Measurements from ENCODE around the gene DAPK3.
A peak's percentile ranks its signal among the peaks of the same experiment; 100 is the strongest.
"Not testable (repeated sequence)": the region's sequence is repeated elsewhere in the genome, so short reads cannot be mapped to it uniquely, and the experiment has no call there.

DAPK3 gene

GRCh38 chr19:3975144-3975543 lies 4.2 kb upstream of the DAPK3 start:
- Mint-ChIP-seq H3K36me3 (peaks cover 85% of the 10 kb centered on the region), H3K9me3 (no peaks in the 10 kb centered on the region), H3K4me3 (no peak overlapping the region), H3K27ac (peak overlapping the region; percentile 99), H3K4me1 (peaks cover 34% of the 10 kb centered on the region)
- ATAC-seq: no peak
- no peak for DNase-seq (ENCODE audit: low spot score in 2 of 2)

GRCh38 chr19:3970313-3970807 lies 539 bp downstream of the DAPK3 start:
- DNase-seq (ENCODE audit: low spot score in 2 of 2) (no peak), ATAC-seq (peak; percentile 9)
- Mint-ChIP-seq H3K9me3 (no peaks in the 10 kb centered on the region), H3K4me1 (peaks cover 29% of the 10 kb centered on the region), H3K27ac (peak overlapping the region; percentile 90), H3K36me3 (peaks cover 75% of the 10 kb centered on the region), H3K4me3 (peak overlapping the region; percentile 91)

- H3K36me3 Mint-ChIP-seq: peaks cover 74% of the 10 kb centered on the region
- peak overlapping the region; percentile 90 for H3K27ac Mint-ChIP-seq
- H3K4me3 Mint-ChIP-seq: peak overlapping the region; percentile 91
- ATAC-seq (no peak), DNase-seq (ENCODE audit: low spot score in 2 of 2) (no peak)
- H3K9me3 Mint-ChIP-seq: no peaks in the 10 kb centered on the region
- peaks cover 29% of the 10 kb centered on the region for H3K4me1 Mint-ChIP-seq
Observed at GRCh38 chr19:3969435-3970312, 1.2 kb downstream of the DAPK3 start.

DNA sequence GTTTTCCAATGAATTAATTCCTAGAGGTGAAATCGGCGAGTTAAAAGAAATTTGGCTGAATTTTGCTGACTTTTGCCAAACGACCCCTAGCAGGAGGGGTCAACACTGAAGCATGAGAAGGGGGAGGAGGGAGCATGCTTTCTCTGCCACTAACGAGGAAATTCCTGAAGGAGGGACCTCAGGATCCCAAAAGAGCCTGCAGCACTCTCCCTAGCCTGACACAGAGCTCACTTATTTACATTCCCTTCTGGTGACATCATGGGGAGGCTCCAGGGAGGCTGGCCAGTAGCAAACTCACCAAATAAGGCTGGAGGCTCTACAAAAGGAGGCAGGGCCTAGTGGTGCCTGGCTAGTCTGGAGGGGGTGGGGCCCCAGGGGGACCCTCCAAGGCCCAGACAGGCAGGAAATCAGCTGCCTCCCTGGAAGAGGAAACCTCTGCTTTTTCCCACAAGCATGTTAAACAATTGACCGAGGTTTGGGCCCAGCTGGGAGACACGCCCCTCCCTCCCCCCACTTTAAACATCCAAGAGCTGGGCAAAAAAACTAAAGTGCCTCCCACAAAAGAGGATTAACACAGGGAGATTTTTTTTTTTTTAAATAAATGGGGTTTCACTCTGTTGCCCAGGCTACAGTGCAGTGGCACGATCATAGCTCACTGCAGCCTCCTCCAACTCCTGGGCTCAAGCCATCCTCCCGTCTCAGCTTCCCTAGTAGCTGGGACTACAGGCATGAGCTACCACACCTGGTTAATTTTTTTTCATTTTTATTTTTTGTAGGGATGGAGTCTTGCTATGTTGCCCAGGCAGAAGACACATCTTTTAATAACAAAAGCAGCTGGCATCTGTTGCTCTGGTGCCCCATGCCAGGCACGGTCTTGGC lies 2.1 kb downstream of the DAPK3 start:
- no peaks in the 10 kb centered on the region for H3K9me3 Mint-ChIP-seq
- no peak for ATAC-seq
- peak overlapping the region; percentile 91 for H3K4me3 Mint-ChIP-seq
- peak overlapping the region; percentile 90 for H3K27ac Mint-ChIP-seq
- H3K4me1 Mint-ChIP-seq: peaks cover 29% of the 10 kb centered on the region
- H3K36me3 Mint-ChIP-seq: peaks cover 78% of the 10 kb centered on the region
- DNase-seq (ENCODE audit: low spot score in 2 of 2): no peak

- DNase-seq (ENCODE audit: low spot score in 2 of 2); ATAC-seq; H3K27ac Mint-ChIP-seq; H3K4me3 Mint-ChIP-seq; H3K9me3 Mint-ChIP-seq: not testable (repeated sequence)
- peaks cover 85% of the 10 kb centered on the region for H3K36me3 Mint-ChIP-seq
- peaks cover 29% of the 10 kb centered on the region for H3K4me1 Mint-ChIP-seq
Observed at GRCh38 chr19:3967983-3968382, 2.9 kb downstream of the DAPK3 start.

DNA sequence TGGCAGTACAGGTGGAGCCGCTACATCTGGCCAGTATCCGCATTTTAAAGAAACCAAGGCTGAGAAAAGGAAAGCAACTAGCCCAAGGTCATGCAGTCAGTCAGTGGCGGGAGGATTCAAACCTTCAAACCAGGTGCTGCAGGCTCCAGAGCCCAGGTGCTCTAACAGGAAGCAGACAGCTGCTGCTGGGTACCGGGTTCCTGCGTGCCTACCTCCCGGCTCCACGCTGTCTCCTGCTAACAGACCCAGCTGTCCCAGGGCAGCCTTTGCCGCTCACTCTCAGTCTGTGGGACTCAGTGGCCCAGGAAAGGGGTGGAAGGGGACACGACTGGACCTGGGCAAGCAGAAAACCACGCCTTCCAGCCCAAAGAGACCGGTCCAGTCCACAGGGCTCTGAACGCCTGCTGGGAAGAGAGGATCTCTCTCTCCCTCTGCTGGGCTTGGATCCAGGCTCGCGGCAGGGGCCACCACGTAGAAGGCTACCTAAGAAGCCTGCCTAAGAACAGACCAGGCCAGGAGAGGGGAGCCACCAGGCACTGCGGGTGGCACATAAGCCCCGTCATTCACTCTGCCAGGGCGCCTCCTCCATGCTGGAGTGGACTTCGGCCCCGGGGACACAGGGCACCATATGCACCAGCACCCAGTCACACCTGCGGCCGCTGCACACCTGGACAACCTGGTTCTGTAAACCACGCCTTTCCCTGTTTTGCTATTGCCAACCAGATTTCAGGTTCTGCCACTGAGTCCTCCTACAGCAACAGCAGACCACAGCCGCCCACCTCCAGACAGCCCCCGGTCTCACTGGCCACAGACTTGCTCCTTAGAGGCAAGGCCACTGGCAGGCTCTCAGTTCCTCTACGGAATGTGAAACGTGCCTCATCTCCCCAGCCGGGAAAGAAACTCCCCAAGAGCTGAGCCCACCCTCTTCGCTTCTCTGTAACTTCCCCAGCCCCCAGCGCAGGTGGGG lies 4.6 kb downstream of the DAPK3 start:
- H3K27ac Mint-ChIP-seq: peak overlapping the region; percentile 65
- no peak for ATAC-seq
- H3K36me3 Mint-ChIP-seq: peaks cover 85% of the 10 kb centered on the region
- H3K9me3 Mint-ChIP-seq: no peaks in the 10 kb centered on the region
- H3K4me3 Mint-ChIP-seq: no peak overlapping the region
- no peak for DNase-seq (ENCODE audit: low spot score in 2 of 2)
- peaks cover 27% of the 10 kb centered on the region for H3K4me1 Mint-ChIP-seq

GRCh38 chr19:3964256-3965194 lies 6.4 kb downstream of the DAPK3 start:
- no peak for ATAC-seq

GRCh38 chr19:3963458-3964255 lies 7.2 kb downstream of the DAPK3 start:
- Mint-ChIP-seq H3K36me3 (peaks cover 76% of the 10 kb centered on the region), H3K9me3 (no peaks in the 10 kb centered on the region), H3K4me1 (peaks cover 7% of the 10 kb centered on the region), H3K4me3 (no peak overlapping the region), H3K27ac (no peak overlapping the region)
- ATAC-seq: no peak
- no peak for DNase-seq (ENCODE audit: low spot score in 2 of 2)

More at GRCh38 chr19:3964256-3965194, 6.4 kb downstream of the DAPK3 start:
- Mint-ChIP-seq H3K4me1 (peaks cover 12% of the 10 kb centered on the region), H3K36me3 (peaks cover 83% of the 10 kb centered on the region), H3K27ac (no peak overlapping the region), H3K9me3 (no peaks in the 10 kb centered on the region), H3K4me3 (no peak overlapping the region)
- DNase-seq (ENCODE audit: low spot score in 2 of 2): no peak

GRCh38 chr19:3961007-3961406 lies 9.9 kb downstream of the DAPK3 start:
- Mint-ChIP-seq H3K36me3 (peaks cover 84% of the 10 kb centered on the region), H3K27ac (no peak overlapping the region), H3K4me1 (no peaks in the 10 kb centered on the region), H3K9me3 (no peaks in the 10 kb centered on the region), H3K4me3 (no peak overlapping the region)
- ATAC-seq (no peak), DNase-seq (ENCODE audit: low spot score in 2 of 2) (no peak)

DNA sequence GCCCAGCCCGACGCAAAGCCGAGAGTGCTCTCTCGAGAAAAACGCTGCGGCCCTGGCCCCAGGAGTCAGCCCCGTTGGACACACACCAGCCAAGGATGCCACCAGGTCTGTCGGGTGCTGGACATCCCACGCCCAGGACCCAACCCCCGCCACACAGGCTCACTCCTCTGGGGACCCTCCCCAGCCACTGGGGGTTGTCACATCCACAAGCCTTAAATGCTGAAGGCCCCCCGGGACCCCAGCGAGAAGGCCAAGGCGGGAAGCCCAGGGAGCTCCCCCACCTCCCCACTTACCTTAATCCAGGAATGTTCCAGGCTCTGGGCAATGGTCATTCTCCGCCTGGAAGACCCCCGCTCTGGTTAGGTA lies 11.2 kb downstream of the DAPK3 start:
- Mint-ChIP-seq H3K27ac (no peak overlapping the region), H3K4me1 (no peaks in the 10 kb centered on the region), H3K4me3 (no peak overlapping the region), H3K36me3 (peaks cover 75% of the 10 kb centered on the region), H3K9me3 (no peaks in the 10 kb centered on the region)
- ATAC-seq (no peak), DNase-seq (ENCODE audit: low spot score in 2 of 2) (no peak)

- no peaks in the 10 kb centered on the region for H3K9me3 Mint-ChIP-seq
- no peak overlapping the region for H3K27ac Mint-ChIP-seq
- ATAC-seq: peak; percentile 31
- H3K4me1 Mint-ChIP-seq: no peaks in the 10 kb centered on the region
- H3K36me3 Mint-ChIP-seq: peaks cover 70% of the 10 kb centered on the region
- H3K4me3 Mint-ChIP-seq: no peak overlapping the region
- DNase-seq (ENCODE audit: low spot score in 2 of 2): no peak
Observed at GRCh38 chr19:3958836-3959765, 11.8 kb downstream of the DAPK3 start.

- H3K9me3 Mint-ChIP-seq: no peaks in the 10 kb centered on the region
- DNase-seq (ENCODE audit: low spot score in 2 of 2) (no peak), ATAC-seq (no peak)
- peaks cover 41% of the 10 kb centered on the region for H3K36me3 Mint-ChIP-seq
- no peak overlapping the region for H3K27ac Mint-ChIP-seq
- peaks cover 13% of the 10 kb centered on the region for H3K4me1 Mint-ChIP-seq
- no peak overlapping the region for H3K4me3 Mint-ChIP-seq
Observed at GRCh38 chr19:3955688-3956087, 15.2 kb downstream of the DAPK3 start.

All from stimulated activated effector memory CD8-positive, alpha-beta T cell treated with anti-CD3 and anti-CD28 coated beads, Interleukin-12 subunit alpha, Interleukin-12 subunit beta, amount 100 ng/mL, for 72 hours (primary cell).